PC-3 (cell line): ENCODE measurements around the gene TPST1. TPM values are rescaled to one million over a fixed set of nuclear protein-coding genes. Genes with fewer than 3 reads are reported as not detected.

Experiments
- ATAC-seq: fragments of 200-7000 bp; cut with Tn5 transposase; 2 replicates; pipeline ENCODE4 v1.9.1; 2020; ENCODE audit warnings: mild to moderate bottlenecking, moderate library complexity
- BruUV-seq: library from RNA; stranded (reverse); fragments of 400-500 nt; replicated peaks from 2 replicates; lab custom pipeline; 2021; lab: Mats Ljungman, UMichigan
- CTCF ChIA-PET: fragments of 300-600 bp; sonication (Branson Sonifier 250); formaldehyde crosslinking; loops from one replicate; lab custom pipeline; 2022; ENCODE audit warnings: antibody characterized with exemption; lab: Charles Lee
- POLR2A ChIA-PET: fragments of 300-600 bp; sonication (Branson Sonifier 250); formaldehyde crosslinking; loops from one replicate; lab custom pipeline; 2022; ENCODE audit warnings: antibody characterized with exemption; ENCODE audit not compliant: unreplicated experiment; lab: Charles Lee
- DNase-seq: peaks from one replicate; pipeline ENCODE4 v3.0.0-alpha.2; 2015
- H2AFZ ChIP-seq: fragments of 300-600 bp; sonication (generic); 2 replicates; pipeline ENCODE4 v1.6.0; 2016; ENCODE audit warnings: antibody characterized with exemption, low read length
- H3F3A ChIP-seq: fragments of 300-600 bp; sonication (generic); one replicate; pipeline ENCODE4 v1.6.0; 2017; ENCODE audit warnings: antibody characterized with exemption, low read length, control low read depth, mild to moderate bottlenecking; ENCODE audit not compliant: unreplicated experiment
- H3K27ac ChIP-seq: fragments of 300-600 bp; sonication (generic); 2 replicates; pipeline ENCODE4 v1.5.1; 2016; ENCODE audit warnings: mild to moderate bottlenecking, low read length
- H3K27me3 ChIP-seq: fragments of 300-600 bp; sonication (generic); 2 replicates; pipeline ENCODE4 v1.6.1; 2016; ENCODE audit warnings: low read length, mixed read lengths
- H3K36me3 ChIP-seq: fragments of 300-600 bp; sonication (generic); 2 replicates; pipeline ENCODE4 v1.6.1; 2016; ENCODE audit warnings: low read depth, mixed run types, low read length, mixed read lengths
- H3K4me1 ChIP-seq: fragments of 300-600 bp; sonication (generic); 2 replicates; pipeline ENCODE4 v1.5.1; 2016; ENCODE audit warnings: low read length; ENCODE audit not compliant: insufficient read depth
- H3K4me2 ChIP-seq: fragments of 300-600 bp; sonication (generic); 2 replicates; pipeline ENCODE4 v1.6.0; 2016; ENCODE audit warnings: low read length
- H3K4me3 ChIP-seq: fragments of 300-600 bp; sonication (generic); 2 replicates; pipeline ENCODE4 v1.5.1; 2016; ENCODE audit warnings: mild to moderate bottlenecking, low read length, mixed read lengths
- H3K79me2 ChIP-seq: fragments of 300-600 bp; sonication (generic); 2 replicates; pipeline ENCODE4 v1.6.1; 2017; ENCODE audit warnings: low read length, mixed read lengths
- H3K9ac ChIP-seq: fragments of 300-600 bp; sonication (generic); 2 replicates; pipeline ENCODE4 v1.6.0; 2016; ENCODE audit warnings: mild to moderate bottlenecking, low read length
- H3K9me2 ChIP-seq: fragments of 300-600 bp; sonication (generic); replicated peaks from 2 replicates; pipeline ENCODE4 v1.6.1; 2016; ENCODE audit warnings: mixed run types, low read length, mixed read lengths
- H3K9me3 ChIP-seq: fragments of 300-600 bp; sonication (generic); 2 replicates; pipeline ENCODE4 v1.6.1; 2016; ENCODE audit warnings: low read length, mixed read lengths
- H4K20me1 ChIP-seq: fragments of 300-600 bp; sonication (generic); 2 replicates; pipeline ENCODE4 v1.6.1; 2016; ENCODE audit warnings: low read length, mixed read lengths
- EZH2 ChIP-seq: fragments of 300-600 bp; sonication (generic); IDR thresholded peaks from one replicate; pipeline ENCODE4 v1.6.1; 2017; ENCODE audit warnings: antibody characterized with exemption, mild to moderate bottlenecking, low read length; ENCODE audit not compliant: unreplicated experiment
- EZH2phosphoT487 ChIP-seq: fragments of 300-600 bp; sonication (generic); IDR thresholded peaks from 2 replicates; pipeline ENCODE4 v1.6.1; 2018; ENCODE audit warnings: mild to moderate bottlenecking, antibody characterized with exemption, low read length, borderline replicate concordance
- intact Hi-C: fragments of 100-400 bp; cut with micrococcal nuclease; formaldehyde crosslinking; loops from 2 replicates; pipeline ENCODE4 v1.9.0; 2023
- total RNA-seq: library from RNA; depleted of rRNA; stranded (reverse); fragments of >200 nt; gene quantifications from 2 replicates; pipeline ENCODE4 v1.2.3, GENCODE V29; 2014
- TF ChIP-seq, protein P1 (sequence below): fragments of 300-600 bp; sonication (generic); conservative IDR thresholded peaks from 2 replicates; pipeline ENCODE4 v1.5.1; 2017; ENCODE audit warnings: antibody characterized with exemption, low read depth, mild to moderate bottlenecking, low read length

Gene TPST1
- total RNA-seq, 1 experiment from 2014 or later: 14.4 TPM

DNA sequence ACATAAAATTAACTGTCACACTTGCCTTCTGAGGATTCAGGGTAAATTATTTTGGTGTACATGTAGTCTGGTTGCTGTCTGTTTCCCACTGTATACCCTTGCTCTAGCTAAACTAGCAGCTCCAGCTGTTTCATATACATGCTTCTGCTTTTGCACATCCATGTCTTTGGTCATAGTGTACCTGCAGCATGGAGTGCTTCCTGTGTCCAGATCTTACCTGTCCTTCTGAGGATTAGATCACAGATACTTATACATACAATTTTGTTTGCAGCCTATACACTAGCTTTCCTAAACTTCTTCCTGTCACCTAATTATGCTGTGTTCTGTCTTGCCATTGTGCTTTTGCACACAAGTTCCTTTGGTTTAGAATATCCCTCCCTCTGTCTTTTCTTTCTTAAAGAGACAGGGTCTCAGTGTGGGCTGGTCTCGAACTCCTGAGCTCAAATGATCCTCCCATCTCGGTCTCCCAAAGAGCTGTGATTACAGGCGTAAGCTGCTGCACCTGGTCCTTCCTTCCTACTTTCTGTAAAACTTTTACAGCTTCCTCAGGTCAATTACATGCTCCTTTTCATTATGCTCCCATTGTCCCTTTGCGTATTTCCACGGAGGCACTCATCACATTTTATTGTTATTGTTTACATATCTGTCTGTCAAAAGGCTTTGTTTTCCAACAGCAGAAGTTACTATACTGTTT is 33.8 kb downstream of the TPST1 start:
- Histone ChIP-seq H3K27ac (no peak overlapping the region), H3K27me3 (no peaks in the 10 kb centered on the region), H3K36me3 (no peaks in the 10 kb centered on the region), H3K4me3 (no peak overlapping the region), H2AFZ (no peak overlapping the region), H3K79me2 (no peaks in the 10 kb centered on the region), H4K20me1 (no peaks in the 10 kb centered on the region), H3K4me1 (no peaks in the 10 kb centered on the region), H3K9me2 (no peaks in the 10 kb centered on the region), H3K4me2 (no peak overlapping the region), H3K9ac (no peak overlapping the region), H3K9me3 (no peaks in the 10 kb centered on the region), H3F3A (no peaks in the 10 kb centered on the region)
- no TSS peak for BruUV-seq
- intact Hi-C loops: no loop called here
- ChIA-PET POLR2A (no interaction called here), CTCF (interaction anchor here (0.7 kb wide), 1 partner anchor 226 kb away, joined by 3 read pairs; no protein-coding TSS in a partner anchor)
- DNase-seq: no peak
- no peak for ATAC-seq
- TF ChIP-seq, protein P1, sequence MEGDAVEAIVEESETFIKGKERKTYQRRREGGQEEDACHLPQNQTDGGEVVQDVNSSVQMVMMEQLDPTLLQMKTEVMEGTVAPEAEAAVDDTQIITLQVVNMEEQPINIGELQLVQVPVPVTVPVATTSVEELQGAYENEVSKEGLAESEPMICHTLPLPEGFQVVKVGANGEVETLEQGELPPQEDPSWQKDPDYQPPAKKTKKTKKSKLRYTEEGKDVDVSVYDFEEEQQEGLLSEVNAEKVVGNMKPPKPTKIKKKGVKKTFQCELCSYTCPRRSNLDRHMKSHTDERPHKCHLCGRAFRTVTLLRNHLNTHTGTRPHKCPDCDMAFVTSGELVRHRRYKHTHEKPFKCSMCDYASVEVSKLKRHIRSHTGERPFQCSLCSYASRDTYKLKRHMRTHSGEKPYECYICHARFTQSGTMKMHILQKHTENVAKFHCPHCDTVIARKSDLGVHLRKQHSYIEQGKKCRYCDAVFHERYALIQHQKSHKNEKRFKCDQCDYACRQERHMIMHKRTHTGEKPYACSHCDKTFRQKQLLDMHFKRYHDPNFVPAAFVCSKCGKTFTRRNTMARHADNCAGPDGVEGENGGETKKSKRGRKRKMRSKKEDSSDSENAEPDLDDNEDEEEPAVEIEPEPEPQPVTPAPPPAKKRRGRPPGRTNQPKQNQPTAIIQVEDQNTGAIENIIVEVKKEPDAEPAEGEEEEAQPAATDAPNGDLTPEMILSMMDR: no peak
- TF ChIP-seq EZH2 (no peak), EZH2phosphoT487 (no peak)

DNA sequence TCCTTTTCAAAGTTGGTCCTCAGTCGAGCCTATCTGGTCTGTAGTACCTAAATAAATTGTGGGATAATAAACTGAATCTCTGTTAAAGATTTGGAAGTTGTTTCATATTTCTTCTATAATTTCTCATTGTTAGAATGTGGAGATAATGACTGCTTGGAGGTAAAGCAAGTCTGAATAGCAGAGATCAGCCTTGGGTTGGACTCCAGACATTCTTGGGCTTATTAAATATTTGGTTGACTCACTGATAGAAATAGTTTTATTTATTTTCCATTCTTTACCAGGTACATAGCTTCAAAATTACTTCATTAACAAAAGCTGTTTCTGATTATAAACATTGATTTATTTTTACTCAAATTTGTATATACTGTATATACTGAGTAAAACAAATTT is 34.3 kb downstream of the TPST1 start:
- no peaks in the 10 kb centered on the region for H3K4me1 ChIP-seq
- no peaks in the 10 kb centered on the region for H3K9me2 ChIP-seq
- DNase-seq (no peak), ATAC-seq (no peak)
- no peak overlapping the region for H3K4me2 ChIP-seq
- H2AFZ ChIP-seq: no peak overlapping the region
- no peaks in the 10 kb centered on the region for H3K9me3 ChIP-seq
- ChIA-PET CTCF (no interaction called here), POLR2A (interaction anchor here (0.6 kb wide), 1 partner anchor 68 kb away, joined by 5 read pairs; no protein-coding TSS in a partner anchor)
- no peak overlapping the region for H3K9ac ChIP-seq
- no peak overlapping the region for H3K27ac ChIP-seq
- H3F3A ChIP-seq: no peaks in the 10 kb centered on the region
- intact Hi-C loops: no loop called here
- no peaks in the 10 kb centered on the region for H3K79me2 ChIP-seq
- no TSS peak for BruUV-seq
- no peaks in the 10 kb centered on the region for H4K20me1 ChIP-seq
- H3K36me3 ChIP-seq: no peaks in the 10 kb centered on the region
- TF ChIP-seq EZH2: no peak
- TF ChIP-seq, protein P1: no peak
- no peak for TF ChIP-seq EZH2phosphoT487
- no peaks in the 10 kb centered on the region for H3K27me3 ChIP-seq
- H3K4me3 ChIP-seq: no peak overlapping the region

DNA sequence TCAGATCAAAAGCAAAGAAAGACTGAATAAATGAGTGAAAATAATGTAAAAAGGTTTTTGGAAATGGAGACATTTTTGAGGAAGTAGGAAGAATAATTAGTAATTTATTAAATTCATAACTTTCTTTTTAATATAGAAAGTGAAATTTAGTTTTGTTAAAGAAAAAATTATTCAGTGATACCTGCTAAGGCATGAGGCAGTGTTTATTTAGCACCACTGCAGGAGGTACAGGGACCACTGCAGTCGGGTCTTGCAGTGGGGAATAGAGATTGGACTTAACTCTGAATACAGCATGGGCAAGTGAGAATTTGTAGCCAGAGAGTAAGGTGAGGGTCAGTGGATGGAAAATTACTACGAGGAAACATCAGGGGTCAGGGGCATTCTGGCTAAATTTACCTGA is 39.9 kb downstream of the TPST1 start:
- Histone ChIP-seq H3K9me3 (no peaks in the 10 kb centered on the region), H3F3A (no peaks in the 10 kb centered on the region), H3K4me2 (no peak overlapping the region), H3K4me1 (no peaks in the 10 kb centered on the region), H3K9me2 (no peaks in the 10 kb centered on the region), H4K20me1 (no peaks in the 10 kb centered on the region), H3K4me3 (no peak overlapping the region), H3K79me2 (no peaks in the 10 kb centered on the region), H3K27ac (no peak overlapping the region), H3K36me3 (no peaks in the 10 kb centered on the region), H2AFZ (no peak overlapping the region), H3K9ac (no peak overlapping the region), H3K27me3 (no peaks in the 10 kb centered on the region)
- BruUV-seq: no TSS peak
- ChIA-PET CTCF (no interaction called here), POLR2A (no interaction called here)
- TF ChIP-seq, protein P1: no peak
- TF ChIP-seq EZH2: no peak
- TF ChIP-seq EZH2phosphoT487: no peak
- DNase-seq (no peak), ATAC-seq (no peak)
- intact Hi-C loops: loop anchor here (5.0 kb wide), 1 partner anchor 33 kb away; no protein-coding TSS in a partner anchor
